ENCODE data around the gene REN. TPM values are rescaled to one million over a fixed set of nuclear protein-coding genes. Genes with fewer than 3 reads are reported as not detected.

REN gene
- total RNA-seq, 1 experiment from 2014 or later: 0.81 TPM

DNA sequence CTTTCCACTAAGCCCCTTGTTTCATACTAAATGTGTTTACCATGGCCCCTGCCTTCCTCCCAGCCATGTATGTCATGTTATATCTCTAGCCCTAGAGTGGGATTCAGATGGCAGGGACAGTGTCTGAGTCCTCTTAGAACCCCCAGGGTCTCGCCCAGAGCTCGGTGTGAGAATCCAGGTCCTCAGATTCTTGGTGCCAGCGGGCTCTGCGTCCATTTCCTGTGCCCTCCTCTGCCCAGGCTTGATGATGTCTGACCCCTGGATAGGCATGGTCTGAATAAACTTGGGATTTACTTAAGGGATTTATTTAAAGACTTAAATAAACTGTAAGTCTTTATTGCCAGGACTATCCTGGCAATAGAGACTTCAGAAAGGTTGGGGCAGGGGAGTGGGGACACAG is 36.3 kb upstream of the REN start:
- H3K4me1 ChIP-seq (replicated peaks; ENCODE audit: insufficient read depth): peaks cover 47% of the 10 kb centered on the region
- H3K9me2 ChIP-seq (ENCODE audit: insufficient read depth): no peaks in the 10 kb centered on the region
- intact Hi-C loops (cut with micrococcal nuclease; ENCODE audit: unreplicated experiment): no loop called here
- H3K79me2 ChIP-seq (ENCODE audit: low read depth): peaks cover 12% of the 10 kb centered on the region; the same call in 1 of the 2 replicates
- no peaks in the 10 kb centered on the region for H4K20me1 ChIP-seq (ENCODE audit: insufficient read depth)
- ChIA-PET CTCF (no interaction called here), POLR2A (ENCODE audit: unreplicated experiment) (no interaction called here)
- BruUV-seq (replicated peaks): no TSS peak
- H3K4me3 ChIP-seq: no peak overlapping the region
- no peak overlapping the region for H3K27ac ChIP-seq
- no peaks in the 10 kb centered on the region for H3K9me3 ChIP-seq (ENCODE audit: insufficient read depth, low read depth)
- no peaks in the 10 kb centered on the region for H3K27me3 ChIP-seq (ENCODE audit: insufficient read depth, low read depth)
- no peak overlapping the region for H3K4me2 ChIP-seq
- DNase-seq: no peak
- TF ChIP-seq, protein P1, sequence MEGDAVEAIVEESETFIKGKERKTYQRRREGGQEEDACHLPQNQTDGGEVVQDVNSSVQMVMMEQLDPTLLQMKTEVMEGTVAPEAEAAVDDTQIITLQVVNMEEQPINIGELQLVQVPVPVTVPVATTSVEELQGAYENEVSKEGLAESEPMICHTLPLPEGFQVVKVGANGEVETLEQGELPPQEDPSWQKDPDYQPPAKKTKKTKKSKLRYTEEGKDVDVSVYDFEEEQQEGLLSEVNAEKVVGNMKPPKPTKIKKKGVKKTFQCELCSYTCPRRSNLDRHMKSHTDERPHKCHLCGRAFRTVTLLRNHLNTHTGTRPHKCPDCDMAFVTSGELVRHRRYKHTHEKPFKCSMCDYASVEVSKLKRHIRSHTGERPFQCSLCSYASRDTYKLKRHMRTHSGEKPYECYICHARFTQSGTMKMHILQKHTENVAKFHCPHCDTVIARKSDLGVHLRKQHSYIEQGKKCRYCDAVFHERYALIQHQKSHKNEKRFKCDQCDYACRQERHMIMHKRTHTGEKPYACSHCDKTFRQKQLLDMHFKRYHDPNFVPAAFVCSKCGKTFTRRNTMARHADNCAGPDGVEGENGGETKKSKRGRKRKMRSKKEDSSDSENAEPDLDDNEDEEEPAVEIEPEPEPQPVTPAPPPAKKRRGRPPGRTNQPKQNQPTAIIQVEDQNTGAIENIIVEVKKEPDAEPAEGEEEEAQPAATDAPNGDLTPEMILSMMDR (conservative IDR thresholded peaks at IDR 0.05): no peak
- no peak for TF ChIP-seq EZH2 (IDR thresholded peaks at IDR 0.05; ENCODE audit: low read depth)
- H3F3A ChIP-seq (ENCODE audit: insufficient read depth, low read depth): peaks cover 26% of the 10 kb centered on the region
- no peak overlapping the region for H2AFZ ChIP-seq
- no peaks in the 10 kb centered on the region for H3K36me3 ChIP-seq (ENCODE audit: low read depth)

DNA sequence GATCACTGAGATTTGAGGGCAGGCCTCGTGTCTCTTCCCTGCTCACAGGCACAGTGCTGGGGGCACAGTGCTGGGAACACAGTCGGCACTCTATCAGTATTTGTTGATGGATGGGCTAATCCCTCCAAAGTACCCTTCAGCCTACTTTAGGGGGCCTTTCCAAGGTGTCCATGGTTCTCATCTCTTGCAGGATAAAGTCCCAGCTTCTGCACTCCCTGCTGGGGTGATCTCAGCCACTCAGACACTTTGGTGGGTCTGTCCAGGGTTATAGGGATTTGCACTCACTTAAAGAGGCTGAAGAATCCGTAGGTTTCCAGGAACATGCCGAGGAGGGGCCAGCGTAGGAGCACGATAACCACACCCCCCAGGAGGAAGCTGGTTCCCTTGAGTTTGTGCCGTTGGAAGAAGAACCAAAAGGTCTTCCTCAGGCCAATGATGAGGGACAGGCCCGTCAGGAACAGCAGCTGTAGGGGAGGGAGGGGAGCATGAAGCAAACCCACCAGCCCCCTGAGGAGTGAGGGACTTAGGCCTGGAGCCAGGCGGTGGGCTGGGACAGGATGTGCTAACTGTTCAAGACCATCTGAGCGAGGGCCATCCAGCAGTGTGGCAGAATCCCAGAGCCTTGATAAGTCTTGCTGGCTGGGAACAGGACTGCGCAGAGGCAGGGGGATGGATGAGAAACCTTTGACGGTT is 35.4 kb upstream of the REN start:
- Histone ChIP-seq H3K36me3 (ENCODE audit: low read depth) (no peaks in the 10 kb centered on the region), H2AFZ (no peak overlapping the region), H3K27ac (no peak overlapping the region), H3K9me2 (ENCODE audit: insufficient read depth) (no peaks in the 10 kb centered on the region), H3K4me3 (no peak overlapping the region), H3K4me2 (no peak overlapping the region), H3K9me3 (ENCODE audit: insufficient read depth, low read depth) (no peaks in the 10 kb centered on the region), H3K27me3 (ENCODE audit: insufficient read depth, low read depth) (no peaks in the 10 kb centered on the region), H3K4me1 (replicated peaks; ENCODE audit: insufficient read depth) (peaks cover 38% of the 10 kb centered on the region), H3K79me2 (ENCODE audit: low read depth) (peaks cover 8% of the 10 kb centered on the region; the same call in 1 of the 2 replicates), H3F3A (ENCODE audit: insufficient read depth, low read depth) (peaks cover 23% of the 10 kb centered on the region), H4K20me1 (ENCODE audit: insufficient read depth) (no peaks in the 10 kb centered on the region)
- DNase-seq: no peak
- no peak for TF ChIP-seq EZH2 (IDR thresholded peaks at IDR 0.05; ENCODE audit: low read depth)
- TF ChIP-seq, protein P1 (conservative IDR thresholded peaks at IDR 0.05): no peak
- intact Hi-C loops (cut with micrococcal nuclease; ENCODE audit: unreplicated experiment): no loop called here
- no TSS peak for BruUV-seq (replicated peaks)
- CTCF ChIA-PET: interaction anchor here (0.6 kb wide), 1 partner anchor 197 kb away, joined by 3 read pairs; no protein-coding TSS in a partner anchor
- POLR2A ChIA-PET (ENCODE audit: unreplicated experiment): no interaction called here

DNA sequence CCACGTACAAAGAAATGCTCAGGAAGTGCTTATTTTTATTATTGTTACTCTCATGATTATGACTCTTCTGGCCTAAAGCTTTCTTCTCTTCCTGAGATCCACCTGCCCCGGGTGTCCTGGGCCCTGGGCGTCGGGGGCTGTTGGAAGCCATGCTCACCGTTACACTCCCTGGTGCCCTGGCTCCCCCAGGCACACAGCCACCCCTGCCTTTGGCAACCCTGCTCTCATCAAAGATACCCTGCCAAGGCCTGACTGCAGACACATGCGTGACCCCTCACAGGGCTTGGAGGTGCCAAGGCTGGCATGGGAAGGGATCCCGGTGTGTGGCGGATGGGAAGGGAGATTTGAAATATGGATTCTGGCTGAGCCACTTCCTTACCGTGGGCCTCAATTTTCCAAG is 33.4 kb upstream of the REN start:
- BruUV-seq (replicated peaks): no TSS peak

More for the DNA sequence above, 33.4 kb upstream of the REN start:
- POLR2A ChIA-PET (ENCODE audit: unreplicated experiment): interaction anchor here (0.7 kb wide), 1 partner anchor 86 kb away, joined by 6 read pairs; no protein-coding TSS in a partner anchor
- Histone ChIP-seq H3K4me3 (no peak overlapping the region), H3K4me2 (peak overlapping the region; percentile 77), H2AFZ (no peak overlapping the region), H3K9me2 (ENCODE audit: insufficient read depth) (no peaks in the 10 kb centered on the region), H4K20me1 (ENCODE audit: insufficient read depth) (no peaks in the 10 kb centered on the region), H3K27ac (peak overlapping the region; percentile 82), H3K36me3 (ENCODE audit: low read depth) (no peaks in the 10 kb centered on the region), H3K4me1 (replicated peaks; ENCODE audit: insufficient read depth) (peaks cover 50% of the 10 kb centered on the region), H3K9me3 (ENCODE audit: insufficient read depth, low read depth) (no peaks in the 10 kb centered on the region), H3K27me3 (ENCODE audit: insufficient read depth, low read depth) (no peaks in the 10 kb centered on the region), H3K79me2 (ENCODE audit: low read depth) (0 out of 2 replicates have a peak, but pooled peaks cover under 1% of the 10 kb centered on the region), H3F3A (ENCODE audit: insufficient read depth, low read depth) (peaks cover 28% of the 10 kb centered on the region)
- CTCF ChIA-PET: interaction anchor here (1.0 to 3.0 kb wide), 2 partner anchors 37 to 69 kb away, joined by 3 to 64 read pairs; no protein-coding TSS in a partner anchor
- no peak for DNase-seq
- no peak for TF ChIP-seq EZH2 (IDR thresholded peaks at IDR 0.05; ENCODE audit: low read depth)
- TF ChIP-seq, protein P1 (conservative IDR thresholded peaks at IDR 0.05): no peak
- intact Hi-C loops (cut with micrococcal nuclease; ENCODE audit: unreplicated experiment): loop anchor here (2.0 kb wide), 1 partner anchor 339 kb away; the partner anchor contains the start of gene SNRPE

Data from PC-9 (cell line).